ENCODE measurements around the gene OVCH1.
"Not testable (repeated sequence)": the region's sequence is repeated elsewhere in the genome, so short reads cannot be mapped to it uniquely, and the experiment has no call there.

OVCH1 gene

DNA sequence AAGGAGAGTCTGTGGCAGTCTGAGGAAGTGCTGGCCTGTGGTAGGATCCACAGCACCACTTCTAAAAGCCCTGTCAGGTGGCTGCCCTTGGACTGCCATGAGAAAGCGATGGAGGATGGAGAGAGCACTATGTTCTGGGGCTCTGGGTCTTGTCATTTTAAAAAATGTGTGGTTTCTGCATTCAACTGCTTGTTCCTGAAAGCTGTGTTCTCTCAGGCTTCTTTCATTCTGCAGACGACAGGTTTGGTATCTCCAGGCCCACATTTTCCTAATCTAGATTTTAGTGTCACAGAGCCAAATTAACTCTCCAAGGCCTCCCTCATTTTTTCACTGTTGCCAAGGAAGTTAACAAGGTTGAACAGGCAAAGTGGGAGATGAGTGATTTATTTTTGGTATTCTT, 10.5 kb downstream of the OVCH1 start:
- DNase-seq = no peak

DNA sequence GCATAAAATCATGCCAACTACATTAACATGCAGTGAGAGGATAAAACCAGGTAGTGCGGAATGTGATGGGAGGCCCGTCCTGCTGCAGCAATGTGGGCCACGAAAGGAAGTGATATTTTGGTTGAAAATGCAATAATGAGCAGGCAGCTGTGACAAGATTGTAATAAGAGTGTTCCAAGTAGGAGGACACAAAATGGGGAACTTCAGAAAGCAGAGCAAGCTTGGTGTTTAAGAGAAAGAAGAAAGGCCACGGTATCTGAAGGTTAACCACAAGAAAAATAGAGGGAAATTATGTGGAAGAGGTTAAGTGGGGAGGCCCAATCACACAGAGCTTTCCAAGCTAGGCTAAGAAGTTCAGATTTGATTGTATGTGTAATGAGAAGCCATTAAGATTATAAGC, 34.3 kb downstream of the OVCH1 start:
- no peak for DNase-seq

DNA sequence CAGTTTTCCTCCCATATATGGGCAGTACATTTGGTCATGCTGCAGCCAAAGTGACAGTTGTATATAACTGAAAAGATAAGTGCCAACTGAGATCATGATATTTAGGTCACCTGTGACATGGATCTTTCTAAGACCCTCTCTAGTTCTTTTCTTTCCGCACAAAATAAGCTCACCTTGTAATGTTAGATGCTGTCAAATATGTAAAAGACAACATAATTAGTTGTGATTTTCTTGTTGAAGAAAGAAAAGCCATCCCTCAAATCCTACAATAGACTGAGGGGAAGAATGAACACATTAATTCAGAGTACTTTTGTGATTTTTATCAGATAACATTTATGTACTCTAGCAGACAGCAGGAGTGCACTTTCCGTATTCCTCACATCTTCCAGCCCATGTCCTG, 37.4 kb downstream of the OVCH1 start:
- DNase-seq = no peak

DNA sequence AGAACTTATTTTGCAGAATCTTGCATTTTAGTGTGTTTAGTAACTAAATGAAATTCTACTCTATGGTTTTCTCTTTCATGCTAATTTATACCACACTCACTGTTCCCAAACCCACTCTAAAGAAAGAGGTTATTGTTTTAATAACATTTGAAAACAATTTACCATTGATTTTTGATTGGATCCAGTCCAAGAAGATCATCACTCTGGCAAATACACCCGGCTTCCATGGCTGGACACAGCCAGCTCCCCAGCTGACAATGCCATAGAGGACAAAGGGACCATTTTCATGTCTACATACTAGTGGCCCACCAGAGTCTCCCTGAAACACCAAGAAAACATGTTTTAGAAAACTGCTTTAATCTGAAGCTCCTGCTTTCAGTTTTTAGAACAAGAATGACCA, 42.4 kb downstream of the OVCH1 start:
- no peak for DNase-seq

DNA sequence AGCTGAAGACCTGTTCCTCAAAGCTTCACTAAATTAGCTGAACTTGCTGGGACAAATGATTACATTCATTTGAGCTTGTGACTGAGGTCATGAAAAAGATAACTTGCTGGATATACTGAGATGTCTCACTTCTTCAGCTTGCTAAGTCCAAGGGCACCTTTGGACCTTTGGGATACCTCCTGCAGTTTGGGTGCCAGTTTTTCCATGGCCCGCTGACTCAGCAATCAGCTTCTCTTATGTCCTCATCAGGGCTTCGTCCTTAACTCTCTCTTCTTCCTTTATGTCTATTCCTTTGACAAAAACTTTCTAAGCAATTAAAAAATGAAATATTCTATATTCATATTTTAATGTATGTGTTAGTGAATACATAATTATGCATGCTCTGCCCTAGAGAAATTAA, 45.6 kb downstream of the OVCH1 start:
- no peak for DNase-seq

DNA sequence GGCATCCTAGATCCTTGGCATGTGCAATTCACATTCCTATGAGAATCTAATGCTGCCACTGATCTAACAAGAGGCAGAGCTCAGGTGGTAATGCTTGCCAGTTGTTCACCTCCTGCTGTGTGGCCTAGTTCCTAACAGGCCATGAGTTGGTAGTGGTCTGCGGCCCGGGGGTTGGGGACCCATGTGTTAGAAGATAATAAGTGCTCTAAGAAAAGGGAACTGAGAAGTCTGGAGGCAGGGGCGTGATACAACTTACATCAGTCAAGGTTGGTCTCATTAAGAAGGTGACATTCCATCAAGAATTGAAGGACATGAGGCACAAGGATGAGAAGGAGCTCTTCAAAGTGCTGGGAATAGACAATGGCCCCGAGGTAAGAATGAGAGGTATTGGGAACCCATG, 49.3 kb downstream of the OVCH1 start:
- DNase-seq = no peak

DNA sequence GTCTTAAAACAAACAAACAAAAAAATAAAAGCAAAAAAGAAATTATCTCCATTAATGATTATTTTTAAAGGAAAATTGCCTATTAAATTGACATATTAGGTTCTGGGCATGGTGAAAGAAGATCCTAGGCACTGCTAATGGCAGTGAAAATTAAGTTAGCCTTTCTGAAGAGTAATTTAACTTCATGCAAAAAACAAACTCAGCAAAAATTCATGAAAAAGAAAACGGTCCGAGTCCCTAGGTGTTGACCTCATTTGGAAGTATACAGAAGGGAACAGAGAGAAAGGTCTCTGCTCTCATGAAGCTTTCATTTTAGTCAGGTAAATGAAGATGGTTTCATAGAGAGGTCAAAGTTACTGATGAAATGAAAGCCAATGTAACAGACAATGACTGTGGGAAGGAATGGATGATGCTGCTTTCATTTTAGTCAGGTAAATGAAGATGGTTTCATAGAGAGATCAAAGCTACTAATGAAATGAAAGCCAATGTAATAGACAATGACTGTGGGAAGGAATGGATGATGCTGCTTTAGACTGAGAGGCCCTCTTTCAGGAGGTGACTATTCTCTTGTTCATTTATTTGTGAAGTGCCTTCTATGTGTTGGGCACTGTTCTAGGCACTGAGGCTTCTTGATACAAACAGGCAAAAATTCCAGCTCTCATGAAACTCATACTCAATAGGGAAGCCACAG, 50.1 kb downstream of the OVCH1 start:
- DNase-seq = no peak

DNA sequence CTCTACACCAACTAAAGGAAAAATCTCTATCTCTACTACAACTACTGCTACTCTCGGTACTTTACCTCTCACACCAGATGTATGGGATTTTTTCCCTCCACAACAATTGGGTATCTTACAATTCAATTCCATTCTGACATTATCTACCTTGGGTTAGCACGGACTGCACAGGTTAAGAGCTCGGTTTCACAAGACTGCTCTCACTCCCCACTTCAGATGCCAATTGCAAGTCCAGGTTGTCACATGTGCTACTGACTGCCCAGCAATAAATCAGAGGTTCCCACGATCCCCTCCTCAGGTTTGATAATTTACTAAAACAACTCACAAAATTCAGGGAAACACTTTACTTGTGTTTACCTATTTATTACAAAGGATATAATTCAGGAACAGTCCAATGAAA, 58.0 kb downstream of the OVCH1 start:
- no peak for DNase-seq

DNA sequence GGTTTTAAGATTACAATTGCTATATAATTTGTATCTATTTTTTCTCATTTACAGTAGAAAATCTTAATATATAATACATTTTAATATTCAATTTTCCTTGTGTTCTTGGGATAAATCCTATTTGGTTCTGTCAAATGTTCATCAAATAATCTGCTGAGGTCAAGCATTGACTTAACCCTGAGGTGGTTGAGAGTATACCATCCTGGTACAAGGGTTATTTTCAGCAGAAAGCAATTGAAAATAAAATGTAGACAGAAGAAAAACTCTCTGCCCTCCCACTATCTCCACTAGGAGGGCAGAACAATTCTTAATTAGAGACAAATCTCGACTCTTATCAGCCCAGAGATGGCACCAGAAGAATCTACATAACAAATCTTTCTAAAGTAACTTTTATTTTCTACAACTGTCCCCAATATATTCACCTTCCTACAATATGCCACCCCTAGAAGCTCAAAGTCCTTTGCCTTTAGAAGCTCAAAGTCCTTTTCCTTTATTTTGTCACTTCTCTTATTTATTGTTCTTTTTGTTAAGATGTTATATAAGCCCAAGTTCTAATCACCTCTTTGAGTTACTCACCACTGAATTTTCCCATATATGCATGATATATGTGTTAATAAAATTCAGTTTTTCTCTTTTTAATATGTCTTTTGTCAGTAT, 58.6 kb downstream of the OVCH1 start:
- no peak for DNase-seq

DNA sequence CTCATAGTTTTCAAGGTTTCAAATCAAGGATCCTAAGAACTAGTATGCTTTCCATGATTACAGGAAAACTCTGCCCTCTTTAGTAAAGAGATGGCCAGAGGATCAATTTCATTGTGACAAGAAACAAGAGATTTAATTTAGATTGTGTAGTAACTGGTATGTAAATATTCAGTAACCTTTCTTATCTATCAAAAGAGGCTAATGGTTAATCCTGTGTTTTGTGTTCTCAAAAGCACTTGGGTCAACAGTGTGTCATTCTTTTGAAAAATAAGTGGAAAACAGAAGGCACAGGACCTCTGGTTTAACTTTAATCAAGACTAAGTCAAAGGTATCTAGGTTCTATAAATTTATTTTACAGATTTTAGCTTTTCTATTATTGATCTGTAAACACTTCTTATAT, 59.9 kb downstream of the OVCH1 start:
- DNase-seq = no peak

DNA sequence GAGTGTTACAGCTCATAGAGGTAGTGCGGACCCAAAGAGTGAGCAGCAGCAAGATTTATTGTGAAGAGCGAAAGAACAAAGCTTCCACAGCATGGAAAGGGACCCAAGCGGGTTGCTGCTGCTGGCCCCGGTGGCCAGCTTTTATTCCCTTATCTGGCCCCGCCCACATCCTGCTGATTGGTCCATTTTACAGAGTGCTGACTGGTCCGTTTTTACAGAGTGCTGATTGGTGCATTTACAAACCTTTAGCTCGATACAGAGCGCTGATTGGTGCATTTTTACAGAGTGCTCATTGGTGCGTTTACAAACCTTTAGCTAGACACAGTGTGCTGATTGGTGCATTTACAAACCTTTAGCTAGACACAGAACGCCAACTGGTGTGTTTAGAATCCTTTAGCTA, 60.7 kb downstream of the OVCH1 start:
- DNase-seq = not testable (repeated sequence)

DNA sequence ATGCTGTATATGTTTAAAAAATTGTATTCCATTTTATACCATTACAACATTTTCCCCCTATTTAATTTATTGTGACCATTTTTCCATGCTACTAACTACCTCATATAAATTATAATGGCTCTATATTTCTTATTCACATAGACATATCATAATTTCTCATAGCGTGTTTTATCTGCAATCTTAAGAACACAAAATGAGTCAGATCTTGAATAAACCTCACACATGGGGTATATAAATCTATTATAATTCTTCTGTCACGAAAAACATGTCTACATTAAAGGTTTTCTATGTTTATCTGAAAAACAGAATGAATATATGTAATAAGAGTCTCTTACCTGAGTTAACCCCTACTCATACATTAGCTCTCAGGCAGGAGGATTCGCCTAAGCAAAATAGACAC, 66.0 kb downstream of the OVCH1 start:
- DNase-seq = no peak

DNA sequence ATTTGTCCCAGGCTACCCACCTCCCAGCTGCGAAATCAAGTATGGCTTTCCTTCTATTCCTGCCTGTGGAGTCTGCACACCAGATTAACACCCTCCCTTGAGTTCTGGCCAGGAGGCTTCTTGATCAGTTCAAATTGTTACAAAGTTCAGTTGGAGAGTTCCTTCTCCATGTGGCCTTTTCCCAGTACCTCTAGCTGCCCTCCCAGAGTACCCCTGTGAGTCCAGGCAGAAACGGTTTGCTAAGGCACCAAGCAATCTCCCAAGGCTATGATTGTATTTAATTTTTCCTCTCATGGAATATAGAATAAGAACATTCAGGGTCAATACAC, 66.8 kb downstream of the OVCH1 start:
- no peak for DNase-seq

DNA sequence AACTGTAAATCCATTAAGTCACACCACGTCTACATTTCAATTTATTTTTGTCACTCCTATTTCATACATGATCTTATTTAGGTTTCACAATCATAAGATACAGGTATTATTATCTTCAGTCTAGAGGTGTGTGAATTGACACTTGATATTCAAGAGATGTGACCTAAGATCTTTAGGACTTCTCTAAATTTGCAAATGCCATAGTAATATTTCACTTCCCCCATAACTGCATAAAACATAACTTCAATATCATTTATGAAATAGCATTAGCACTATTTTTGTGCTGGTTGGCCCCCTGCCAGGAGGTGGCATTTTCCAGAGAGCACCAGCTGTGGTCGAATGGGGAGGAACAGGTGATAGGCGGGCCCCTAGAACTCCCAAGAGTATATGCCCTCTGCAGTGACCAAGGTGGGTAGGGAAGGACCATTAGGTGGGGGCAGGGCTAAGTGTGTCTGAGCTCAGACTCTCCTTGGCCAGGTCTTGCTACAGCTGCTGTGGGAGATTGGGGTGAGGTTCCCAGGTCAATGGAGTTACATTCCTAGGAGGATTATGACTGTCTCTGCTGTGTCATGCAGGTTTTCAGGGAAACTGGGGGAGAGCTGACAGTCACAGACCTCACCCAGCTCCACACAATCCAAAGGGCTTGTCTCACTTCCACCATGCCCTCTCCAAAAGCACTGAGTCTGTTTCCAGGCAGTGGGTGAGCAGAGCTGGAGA, 67.3 kb downstream of the OVCH1 start:
- no peak for DNase-seq

DNA sequence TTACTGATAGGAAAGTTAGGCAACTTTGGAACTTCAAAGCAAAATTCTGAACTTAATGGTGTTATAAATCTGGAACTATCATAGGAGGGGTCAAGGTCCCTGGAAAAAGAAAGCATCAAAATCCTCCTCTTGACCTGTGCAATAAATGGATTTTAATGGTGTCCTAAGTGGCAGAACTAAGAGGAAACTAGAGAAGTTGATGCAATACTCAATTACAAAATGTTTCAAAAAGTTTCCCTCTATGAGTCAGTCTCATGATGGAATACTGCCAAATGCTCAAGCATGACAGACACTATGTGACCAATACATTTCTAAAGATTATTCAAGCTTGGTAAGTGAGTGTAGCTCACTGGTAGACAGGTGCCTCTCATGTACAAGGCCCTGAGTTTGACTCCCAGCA, 68.9 kb downstream of the OVCH1 start:
- no peak for DNase-seq

DNA sequence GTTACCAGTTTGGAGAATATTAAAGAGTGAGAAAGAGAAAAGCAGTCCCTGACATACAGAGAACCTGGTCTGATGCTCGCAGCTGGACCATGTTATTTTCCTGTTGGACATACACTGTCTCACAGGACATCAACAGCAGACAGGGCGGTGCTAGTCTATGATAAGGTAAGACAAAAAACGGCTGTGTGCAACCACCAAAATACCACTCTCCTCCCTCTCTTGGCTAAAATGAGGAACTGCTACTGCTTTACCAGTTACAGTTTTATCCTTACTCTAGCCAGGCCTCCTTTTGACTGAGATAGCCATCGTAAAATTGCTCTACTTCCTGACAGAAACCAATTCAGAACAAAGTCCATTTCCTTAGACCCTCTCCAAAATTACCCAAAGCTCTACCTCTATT, 69.5 kb downstream of the OVCH1 start:
- DNase-seq = no peak

DNA sequence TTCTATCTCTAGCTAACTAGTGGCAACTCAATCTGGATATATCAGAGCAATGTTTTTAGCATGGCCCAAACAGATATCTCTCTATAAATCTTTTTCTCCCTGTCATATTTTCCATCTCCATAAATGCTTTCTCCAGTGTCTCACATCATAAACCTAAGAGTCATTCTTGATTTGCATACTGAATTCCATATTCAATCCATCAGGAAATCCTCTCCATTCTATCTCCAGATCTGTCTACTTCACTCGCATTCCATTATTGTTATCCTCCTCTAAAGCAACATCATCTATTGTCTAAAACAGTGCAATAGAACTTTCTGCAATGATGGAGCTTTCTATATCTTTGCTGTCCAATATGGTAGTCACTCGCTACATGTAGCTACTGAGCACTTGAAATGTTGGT, 71.0 kb downstream of the OVCH1 start:
- DNase-seq = no peak

DNA sequence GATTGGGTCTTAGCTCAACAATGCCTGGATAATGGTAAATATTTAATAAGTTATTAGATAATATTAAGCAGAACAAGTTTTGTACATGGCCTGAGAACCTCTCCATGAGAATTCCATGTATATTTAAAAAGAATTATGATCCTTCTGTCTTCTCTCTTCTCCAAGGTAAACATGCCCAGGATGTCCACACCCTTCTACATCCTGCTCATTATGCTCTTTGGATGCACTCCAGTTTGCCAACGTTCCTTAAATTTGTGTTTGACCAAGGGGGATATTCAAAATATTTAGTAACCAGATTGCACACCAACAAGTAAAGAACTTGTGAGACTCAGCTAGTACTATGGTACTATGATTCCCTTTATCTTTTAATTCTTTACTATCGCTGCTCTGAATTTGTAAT, 71.8 kb downstream of the OVCH1 start:
- no peak for DNase-seq

DNA sequence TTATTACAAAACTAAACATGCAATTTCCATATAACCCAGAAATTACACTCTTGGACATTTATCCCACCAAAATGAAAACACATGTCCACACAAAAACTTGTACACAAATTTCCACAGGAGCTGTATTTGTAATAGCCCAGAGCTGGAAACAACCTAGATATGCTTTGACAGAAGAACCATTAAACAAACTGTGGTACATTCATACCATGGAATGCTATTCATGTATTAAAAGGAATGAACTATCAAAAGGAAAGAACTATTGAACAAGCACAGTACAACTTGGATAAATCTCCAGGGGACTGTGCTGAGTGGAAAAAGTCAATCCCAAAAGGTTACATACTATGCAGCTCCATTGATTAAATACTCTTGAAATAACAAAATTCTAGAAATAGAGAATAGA, 80.7 kb downstream of the OVCH1 start:
- no peak for DNase-seq

DNA sequence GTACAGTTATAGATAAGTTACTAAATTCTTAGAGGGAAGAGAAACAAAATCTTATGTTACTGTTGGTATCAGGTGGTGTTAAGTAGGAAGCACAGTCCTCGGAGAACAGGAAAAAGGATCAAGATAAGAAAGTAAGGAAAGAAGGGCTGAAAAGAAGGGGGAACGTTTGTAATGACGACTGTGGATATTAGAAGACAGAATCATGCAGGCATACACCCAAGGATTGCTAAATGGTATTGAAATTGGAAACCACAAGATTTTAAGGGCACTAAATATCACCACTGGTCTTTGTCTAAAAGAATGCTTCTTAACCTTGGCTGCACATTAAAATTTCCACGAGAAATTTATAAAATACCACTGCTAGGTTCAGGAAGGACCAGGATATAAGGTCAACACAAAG, 82.4 kb downstream of the OVCH1 start:
- DNase-seq = no peak

DNA sequence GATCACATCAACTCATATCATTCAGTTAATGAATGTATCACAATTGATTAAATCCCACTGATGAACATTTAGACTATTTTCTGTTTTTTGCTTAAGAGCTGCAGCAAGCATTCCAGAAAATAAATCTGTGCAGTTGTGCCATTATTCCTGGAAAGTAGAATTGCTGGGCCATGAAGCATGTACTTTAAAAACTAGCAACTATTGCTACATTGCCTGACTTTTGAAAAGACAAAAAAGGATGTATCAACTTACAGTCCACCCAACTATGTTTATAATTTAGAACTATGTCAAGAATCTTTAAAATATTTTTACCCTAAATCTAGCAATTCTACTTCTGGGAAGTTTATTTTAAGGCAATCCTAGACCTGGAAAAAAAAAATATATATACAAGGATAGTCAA, 83.1 kb downstream of the OVCH1 start:
- DNase-seq = no peak

DNA sequence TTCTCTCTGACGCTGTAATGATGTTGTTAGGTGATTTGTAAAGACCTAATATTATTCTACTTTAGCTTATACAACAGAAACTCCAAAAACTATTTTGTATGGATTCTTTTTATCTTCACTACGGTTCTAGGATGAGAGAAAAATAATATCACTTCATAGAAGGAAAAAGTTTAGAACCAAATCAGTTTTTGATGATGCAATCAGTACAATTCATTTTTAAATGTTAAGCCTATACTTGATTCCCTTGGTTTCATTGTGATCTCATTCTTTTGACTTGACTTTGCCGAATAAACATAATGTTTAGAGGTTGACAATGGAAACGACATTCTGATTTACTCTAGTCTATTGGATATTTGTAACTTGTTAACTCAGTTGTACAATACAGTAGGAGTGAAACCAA, 91.9 kb downstream of the OVCH1 start:
- DNase-seq = no peak

DNA sequence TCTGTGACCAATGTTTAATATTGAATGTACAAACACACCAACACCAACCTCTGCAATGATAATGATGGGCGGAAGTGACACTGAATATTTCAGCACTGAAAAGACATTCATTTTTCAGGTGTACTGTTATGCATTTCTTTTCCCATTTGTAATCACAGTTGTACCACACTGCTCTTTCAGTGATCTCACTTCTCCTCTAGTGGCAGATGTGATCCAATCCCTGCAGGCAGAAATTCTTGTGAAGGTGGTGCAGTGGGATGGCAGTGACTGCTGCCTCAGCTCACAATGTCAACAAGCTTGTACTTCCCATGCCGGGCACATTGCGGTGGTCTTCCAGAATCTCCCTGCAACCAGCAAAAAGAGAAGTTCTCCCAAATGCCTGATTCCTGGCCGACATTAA, 93.5 kb downstream of the OVCH1 start:
- DNase-seq = no peak

DNA sequence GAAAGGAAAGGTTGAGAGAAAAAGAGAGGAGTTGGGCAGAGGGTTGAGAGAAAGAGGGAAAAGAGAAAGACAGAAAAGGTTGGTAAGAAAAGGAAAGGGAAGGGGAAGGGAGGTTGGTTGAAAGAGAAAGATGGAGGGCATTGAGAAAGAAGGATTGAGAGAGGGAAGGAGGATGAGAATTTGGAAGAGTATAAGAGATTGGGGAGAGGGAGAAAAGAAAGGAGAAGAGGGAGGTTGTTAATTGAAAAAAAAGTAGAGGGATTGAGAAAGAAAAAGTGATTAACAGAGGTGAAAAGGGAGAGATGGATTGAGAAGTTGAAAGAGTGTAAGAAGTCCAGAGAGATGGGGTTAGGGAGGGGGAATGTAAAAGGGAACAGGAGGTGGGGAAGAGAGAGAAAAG, 95.0 kb downstream of the OVCH1 start:
- no peak for DNase-seq

DNA sequence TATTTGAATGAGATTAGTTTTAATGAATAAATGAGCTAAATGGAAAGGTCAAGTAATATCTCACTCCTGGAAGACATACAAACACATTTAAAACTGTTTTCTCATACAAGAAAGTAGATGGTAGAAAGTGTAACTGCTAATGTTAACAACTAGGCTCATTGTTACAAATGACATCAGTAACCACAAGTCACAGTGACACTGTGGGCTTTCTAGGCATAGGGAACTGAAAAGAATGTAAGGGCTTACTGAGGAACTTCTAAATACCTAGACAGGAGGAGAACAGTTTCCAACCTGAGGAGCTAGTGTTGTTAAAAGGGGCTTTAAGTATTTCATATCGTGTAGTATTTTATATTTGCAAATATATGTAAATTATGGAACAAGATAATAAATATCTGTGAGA, 99.0 kb downstream of the OVCH1 start:
- no peak for DNase-seq
